Measurements from ENCODE around the gene SPHK1.

The SPHK1 gene

DNA sequence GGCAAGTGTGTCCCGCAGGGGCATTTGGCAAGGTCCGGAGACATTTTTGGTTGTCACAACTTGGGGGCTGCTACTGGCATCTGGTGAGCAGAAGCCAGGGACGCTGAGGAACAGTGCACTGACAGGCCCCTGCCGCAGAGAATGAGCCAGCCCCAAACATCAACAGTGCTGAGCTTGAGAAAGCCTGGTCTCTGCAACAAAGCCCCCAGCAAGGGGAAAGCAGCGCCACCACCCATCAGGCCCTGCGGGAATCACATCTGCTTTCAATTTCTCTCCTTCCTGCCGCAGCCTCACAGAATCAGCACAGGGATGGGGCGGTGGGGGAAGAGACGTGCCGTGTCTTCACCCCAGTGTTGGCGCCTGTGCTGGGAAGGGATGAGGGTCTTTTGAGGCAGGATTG lies 15.9 kb upstream of the SPHK1 start:
- POLR2A ChIA-PET (ENCODE audit: low non-redundant PET): no interaction called here
- CTCF ChIA-PET: interaction anchor here (0.7 to 2.1 kb wide), 3 partner anchors 13 to 493 kb away, joined by 3 to 19 read pairs (median 3); no protein-coding TSS in a partner anchor
- H3K27ac ChIP-seq: no peak overlapping the region
- TF ChIP-seq, protein P1, sequence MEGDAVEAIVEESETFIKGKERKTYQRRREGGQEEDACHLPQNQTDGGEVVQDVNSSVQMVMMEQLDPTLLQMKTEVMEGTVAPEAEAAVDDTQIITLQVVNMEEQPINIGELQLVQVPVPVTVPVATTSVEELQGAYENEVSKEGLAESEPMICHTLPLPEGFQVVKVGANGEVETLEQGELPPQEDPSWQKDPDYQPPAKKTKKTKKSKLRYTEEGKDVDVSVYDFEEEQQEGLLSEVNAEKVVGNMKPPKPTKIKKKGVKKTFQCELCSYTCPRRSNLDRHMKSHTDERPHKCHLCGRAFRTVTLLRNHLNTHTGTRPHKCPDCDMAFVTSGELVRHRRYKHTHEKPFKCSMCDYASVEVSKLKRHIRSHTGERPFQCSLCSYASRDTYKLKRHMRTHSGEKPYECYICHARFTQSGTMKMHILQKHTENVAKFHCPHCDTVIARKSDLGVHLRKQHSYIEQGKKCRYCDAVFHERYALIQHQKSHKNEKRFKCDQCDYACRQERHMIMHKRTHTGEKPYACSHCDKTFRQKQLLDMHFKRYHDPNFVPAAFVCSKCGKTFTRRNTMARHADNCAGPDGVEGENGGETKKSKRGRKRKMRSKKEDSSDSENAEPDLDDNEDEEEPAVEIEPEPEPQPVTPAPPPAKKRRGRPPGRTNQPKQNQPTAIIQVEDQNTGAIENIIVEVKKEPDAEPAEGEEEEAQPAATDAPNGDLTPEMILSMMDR (conservative IDR thresholded peaks at IDR 0.05; ENCODE audit: low read depth): no peak
- DNase-seq (ENCODE audit: low spot score): no peak

- ChIA-PET POLR2A (ENCODE audit: low non-redundant PET) (no interaction called here), CTCF (interaction anchor here (0.7 to 2.4 kb wide), 7 partner anchors 13 to 493 kb away, joined by 3 to 22 read pairs (median 4); partner anchors contain the start of genes PRPSAP1 and SPHK1)
- no peak for DNase-seq (ENCODE audit: low spot score)
- H3K27ac ChIP-seq: peak overlapping the region; percentile 95
- TF ChIP-seq, protein P1 (conservative IDR thresholded peaks at IDR 0.05; ENCODE audit: low read depth): no peak
Observed at GRCh38 chr17:76369379-76369778, 15.0 kb upstream of the SPHK1 start.

GRCh38 chr17:76369804-76370203 lies 14.6 kb upstream of the SPHK1 start:
- no peak for DNase-seq (ENCODE audit: low spot score)
- ChIA-PET CTCF (interaction anchor here (0.6 to 2.4 kb wide), 14 partner anchors 8 to 171 kb away, joined by 3 to 22 read pairs (median 4); partner anchors contain the start of genes PRPSAP1 and SPHK1), POLR2A (ENCODE audit: low non-redundant PET) (interaction anchor here (0.7 to 1.0 kb wide), 2 partner anchors 7 to 15 kb away, joined by 4 to 12 read pairs; partner anchors contain the start of gene SPHK1)
- TF ChIP-seq, protein P1 (conservative IDR thresholded peaks at IDR 0.05; ENCODE audit: low read depth): no peak
- peak overlapping the region; percentile 95 for H3K27ac ChIP-seq

GRCh38 chr17:76370261-76370993 lies 14.0 kb upstream of the SPHK1 start:
- POLR2A ChIA-PET (ENCODE audit: low non-redundant PET): interaction anchor here (0.7 to 1.0 kb wide), 2 partner anchors 8 to 14 kb away, joined by 4 to 12 read pairs; partner anchors contain the start of gene SPHK1
- TF ChIP-seq, protein P1 (conservative IDR thresholded peaks at IDR 0.05; ENCODE audit: low read depth): peak; percentile 94
- CTCF ChIA-PET: interaction anchor here (0.5 to 2.4 kb wide), 19 partner anchors 9 to 359 kb away, joined by 3 to 22 read pairs (median 4); partner anchors contain the start of genes PRPSAP1 and SPHK1
- peak; percentile 79 for DNase-seq (ENCODE audit: low spot score)
- H3K27ac ChIP-seq: peak overlapping the region; percentile 95

DNA sequence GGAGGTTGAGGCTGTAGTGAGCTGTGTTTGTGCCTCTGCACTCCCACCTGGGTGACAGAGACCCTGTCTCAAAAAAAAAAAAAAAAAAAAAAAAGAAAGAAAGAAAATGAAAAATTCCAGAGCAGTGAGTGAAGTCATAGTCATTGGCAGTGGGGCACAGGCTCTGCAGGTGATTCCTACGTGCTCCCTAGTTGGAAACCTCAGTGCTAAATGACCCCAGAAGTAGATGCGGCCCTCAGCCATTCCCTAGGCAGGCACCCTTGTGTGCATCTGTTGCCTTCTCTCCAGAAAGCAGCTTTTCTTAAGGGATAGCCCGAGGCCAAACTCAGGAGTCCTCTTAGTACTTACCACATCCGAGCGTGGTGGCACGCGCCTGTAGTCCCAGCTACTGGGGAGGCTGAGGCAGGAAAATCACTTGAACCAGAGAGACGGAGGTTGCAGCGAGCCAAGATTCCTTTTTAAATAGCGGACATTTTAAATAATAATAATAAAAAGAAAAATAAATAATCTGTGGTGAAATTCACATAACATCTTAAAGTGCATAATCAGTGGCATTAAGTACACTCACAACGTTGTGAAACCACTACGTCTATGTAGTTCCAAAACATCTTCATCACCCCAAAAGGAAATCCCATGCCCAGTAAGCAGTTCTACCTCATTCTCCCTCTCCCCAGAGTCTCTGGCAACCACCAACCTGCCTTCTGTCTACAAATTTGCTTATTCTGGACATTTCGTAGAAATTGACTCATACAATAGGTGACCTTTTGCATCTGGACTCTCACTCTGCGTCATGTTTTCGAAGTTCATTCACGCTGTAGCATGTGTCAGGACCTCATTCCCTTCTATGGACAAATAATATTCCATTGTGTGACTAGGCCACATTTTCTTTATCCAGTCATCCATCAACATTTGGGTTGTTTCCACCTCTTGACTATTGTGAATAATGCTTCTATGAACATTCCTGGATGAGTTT lies 12.5 kb upstream of the SPHK1 start:
- ChIA-PET POLR2A (ENCODE audit: low non-redundant PET) (no interaction called here), CTCF (interaction anchor here (0.5 to 2.4 kb wide), 5 partner anchors 10 to 36 kb away, joined by 3 to 22 read pairs (median 9); partner anchors contain the start of gene SPHK1)
- TF ChIP-seq, protein P1 (conservative IDR thresholded peaks at IDR 0.05; ENCODE audit: low read depth): no peak
- H3K27ac ChIP-seq: peak overlapping the region; percentile 95
- peak; percentile 53 for DNase-seq (ENCODE audit: low spot score)

Measured in RWPE1 (cell line).